ENCODE data around the gene ARID1A.

The ARID1A gene

DNA sequence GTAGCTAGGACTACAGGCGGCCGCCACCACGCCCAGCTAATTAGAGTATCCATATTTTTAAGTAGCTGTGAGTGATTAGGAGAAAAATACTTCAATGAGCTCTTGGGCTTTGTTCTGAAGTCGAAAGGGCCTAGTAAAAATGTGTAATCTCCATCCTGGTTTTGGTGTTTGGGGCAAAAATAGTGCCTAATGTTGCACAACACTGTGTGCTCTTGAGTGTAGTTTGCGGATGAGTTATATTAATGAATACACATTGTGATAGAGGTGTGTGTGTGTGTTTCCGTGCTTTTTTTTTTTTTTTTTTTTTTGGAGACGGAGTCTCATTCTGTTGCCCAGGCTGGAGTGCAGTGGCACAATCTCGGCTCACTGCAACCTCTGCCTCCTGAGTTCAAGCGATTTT is 6.3 kb upstream of the ARID1A start:
- no peak for TF ChIP-seq CTCF (IDR thresholded peaks at IDR 0.05; ENCODE audit: extremely low read depth, missing control alignments)
- DNase-seq (ENCODE audit: low spot score) = no peak

- DNase-seq (ENCODE audit: low spot score) = no peak
- no peak for TF ChIP-seq CTCF (IDR thresholded peaks at IDR 0.05; ENCODE audit: extremely low read depth, missing control alignments)
Measured at GRCh38 chr1:26690157-26690556, 5.7 kb upstream of the ARID1A start.

DNA sequence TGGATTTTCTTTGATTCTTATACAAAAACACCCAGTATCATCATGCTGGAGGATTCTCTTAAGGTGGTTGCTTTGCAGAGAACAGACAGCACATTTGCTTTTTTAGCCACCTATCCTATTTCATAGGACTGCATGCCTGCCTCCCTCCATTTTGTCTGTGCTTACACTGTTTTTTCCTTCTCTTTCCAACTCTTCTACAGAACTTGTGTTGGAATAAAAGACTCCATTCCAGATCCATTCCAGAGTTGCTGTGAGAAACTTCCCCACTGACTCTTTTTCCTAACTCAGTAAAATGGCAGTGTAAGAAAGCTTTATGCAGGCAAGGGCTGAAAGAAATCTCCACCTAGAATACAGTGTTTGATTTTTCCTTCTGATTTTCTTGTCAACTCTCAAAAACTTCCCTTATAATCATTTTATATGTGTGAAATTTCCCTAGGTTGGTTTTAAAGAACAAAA is 5.2 kb upstream of the ARID1A start:
- no peak for DNase-seq (ENCODE audit: low spot score)
- no peak for TF ChIP-seq CTCF (IDR thresholded peaks at IDR 0.05; ENCODE audit: extremely low read depth, missing control alignments)

GRCh38 chr1:26692211-26692792 is 3.5 kb upstream of the ARID1A start:
- peak; percentile 76 for DNase-seq (ENCODE audit: low spot score)
- no peak for TF ChIP-seq CTCF (IDR thresholded peaks at IDR 0.05; ENCODE audit: extremely low read depth, missing control alignments)

DNA sequence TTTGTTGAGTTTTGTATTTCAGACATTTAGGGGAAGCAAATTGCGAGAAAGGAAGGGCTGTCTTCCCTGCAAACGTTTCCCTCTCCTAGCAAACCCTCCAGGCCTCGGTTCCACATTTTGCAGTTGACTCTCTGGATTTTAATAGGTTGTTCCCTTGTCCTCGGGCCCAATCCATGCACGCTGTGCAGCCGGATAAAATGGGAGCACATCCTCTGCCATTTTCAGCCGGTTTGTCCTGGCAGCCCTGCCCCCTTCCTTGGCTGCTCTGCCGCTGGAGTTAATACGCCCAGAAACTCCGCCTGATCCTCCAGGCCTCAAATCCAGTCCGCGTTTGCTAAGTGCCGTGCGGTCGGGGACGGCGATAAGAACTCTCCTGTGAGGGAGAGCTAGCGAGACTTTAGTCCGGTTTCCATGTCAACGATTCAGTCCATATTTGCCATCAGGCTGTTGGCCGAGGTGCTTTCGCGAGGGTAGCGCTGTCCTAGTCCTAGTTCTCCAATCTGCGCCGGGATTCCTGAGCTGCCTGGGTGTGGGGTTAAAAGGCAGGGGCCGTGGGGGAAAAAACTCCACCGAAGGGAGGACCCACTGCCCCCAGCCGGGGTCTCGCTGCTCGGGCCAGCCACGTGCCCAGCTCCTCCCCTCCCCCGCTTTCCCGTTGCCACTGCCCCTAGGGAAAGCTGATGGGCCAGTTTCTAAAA is 2.9 kb upstream of the ARID1A start:
- DNase-seq (ENCODE audit: low spot score) = peak; percentile 87
- TF ChIP-seq CTCF (IDR thresholded peaks at IDR 0.05; ENCODE audit: extremely low read depth, missing control alignments) = no peak

- no peak for TF ChIP-seq CTCF (IDR thresholded peaks at IDR 0.05; ENCODE audit: extremely low read depth, missing control alignments)
- no peak for DNase-seq (ENCODE audit: low spot score)
Measured at GRCh38 chr1:26693599-26694572, 1.9 kb upstream of the ARID1A start.
